Tibial nerve (tissue), 3 donors: ENCODE data around the gene LDHD.

ENCODE experiments used
- CTCF ChIP-seq, 5 experiments: fragments of 200-600 bp in 3 of 5; fragments of 450-650 bp in 2 of 5; sonication (generic) in 3 of 5; IDR thresholded peaks; one replicate each; pipeline ENCODE4 v1.5.1; 2016 to 2019; ENCODE audit warnings: antibody characterized with exemption in 5 of 5, mild to moderate bottlenecking in 3 of 5, moderate library complexity in 2 of 5
- POLR2A ChIP-seq, 2 donors: fragments of 450-650 bp; IDR thresholded peaks; one replicate each; pipeline ENCODE4 v1.6.1; 2017; ENCODE audit warnings: antibody characterized with exemption in 2 of 2, mild to moderate bottlenecking in 2 of 2, moderate library complexity in 2 of 2

DNA sequence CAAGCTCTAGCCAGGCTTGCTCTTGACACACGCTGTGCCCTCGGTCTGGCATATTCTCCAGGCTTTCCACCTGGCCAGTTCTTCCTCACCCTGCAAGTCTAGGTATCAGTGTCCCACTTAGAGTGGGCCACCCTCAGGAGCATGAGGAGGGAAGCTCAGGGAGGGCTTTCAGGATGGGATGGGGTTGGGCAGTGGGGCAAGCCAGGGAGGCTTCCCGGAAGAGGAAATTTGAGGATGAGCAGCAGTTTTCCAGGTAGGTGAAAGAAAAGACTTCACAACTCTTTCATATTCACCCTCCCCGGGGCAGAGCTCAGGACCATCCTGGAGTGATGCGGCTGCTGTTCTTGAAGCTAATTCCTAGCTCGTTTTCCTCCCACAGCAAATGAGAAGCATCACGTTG lies 14.5 kb upstream of the LDHD start:
- TF ChIP-seq CTCF (IDR thresholded peaks at IDR 0.05) (no peak), POLR2A (IDR thresholded peaks at IDR 0.05) (no peak)
